Esophagus squamous epithelium (tissue), 4 donors: ENCODE measurements around the gene COMMD1.

ENCODE experiments used
- POLR2A ChIP-seq, 4 donors: fragments of 450-650 bp; IDR thresholded peaks; one replicate each; pipeline ENCODE4 v1.6.1; 2017; ENCODE audit warnings: antibody characterized with exemption in 4 of 4, mild to moderate bottlenecking in 4 of 4, moderate library complexity in 3 of 4
- TF ChIP-seq, protein P1 (sequence below), 6 experiments: fragments of 450-650 bp in 4 of 6; fragments of 200-600 bp in 2 of 6; sonication (generic) in 2 of 6; IDR thresholded peaks; one replicate each; pipeline ENCODE4 v1.5.1; 2016 to 2019; ENCODE audit warnings: antibody characterized with exemption in 6 of 6, mild to moderate bottlenecking in 4 of 6, moderate library complexity in 4 of 6

DNA sequence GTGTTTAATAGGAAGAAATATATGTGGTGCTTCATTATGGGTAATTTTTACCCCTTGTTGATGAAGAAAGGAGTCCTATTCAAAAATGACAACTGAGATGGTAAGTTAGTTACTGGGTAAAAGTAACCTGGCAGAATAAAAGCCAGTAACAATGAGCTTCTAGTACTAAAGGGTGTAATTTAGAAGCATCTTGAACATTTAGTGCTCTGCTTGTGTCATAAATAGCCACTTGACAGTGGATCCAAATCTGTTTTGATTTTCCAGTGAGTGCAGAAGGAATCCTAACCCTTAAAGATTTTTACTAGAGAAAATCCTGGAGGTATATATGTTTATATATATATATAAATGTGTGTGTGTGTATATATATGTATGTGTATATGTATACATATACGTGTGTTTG lies 15.1 kb downstream of the COMMD1 start:
- TF ChIP-seq, protein P1, sequence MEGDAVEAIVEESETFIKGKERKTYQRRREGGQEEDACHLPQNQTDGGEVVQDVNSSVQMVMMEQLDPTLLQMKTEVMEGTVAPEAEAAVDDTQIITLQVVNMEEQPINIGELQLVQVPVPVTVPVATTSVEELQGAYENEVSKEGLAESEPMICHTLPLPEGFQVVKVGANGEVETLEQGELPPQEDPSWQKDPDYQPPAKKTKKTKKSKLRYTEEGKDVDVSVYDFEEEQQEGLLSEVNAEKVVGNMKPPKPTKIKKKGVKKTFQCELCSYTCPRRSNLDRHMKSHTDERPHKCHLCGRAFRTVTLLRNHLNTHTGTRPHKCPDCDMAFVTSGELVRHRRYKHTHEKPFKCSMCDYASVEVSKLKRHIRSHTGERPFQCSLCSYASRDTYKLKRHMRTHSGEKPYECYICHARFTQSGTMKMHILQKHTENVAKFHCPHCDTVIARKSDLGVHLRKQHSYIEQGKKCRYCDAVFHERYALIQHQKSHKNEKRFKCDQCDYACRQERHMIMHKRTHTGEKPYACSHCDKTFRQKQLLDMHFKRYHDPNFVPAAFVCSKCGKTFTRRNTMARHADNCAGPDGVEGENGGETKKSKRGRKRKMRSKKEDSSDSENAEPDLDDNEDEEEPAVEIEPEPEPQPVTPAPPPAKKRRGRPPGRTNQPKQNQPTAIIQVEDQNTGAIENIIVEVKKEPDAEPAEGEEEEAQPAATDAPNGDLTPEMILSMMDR (IDR thresholded peaks at IDR 0.05): no peak
- TF ChIP-seq POLR2A (IDR thresholded peaks at IDR 0.05): no peak
